Peyer's patch (tissue), 4 donors: ENCODE measurements around the gene ANP32B. TPM values are rescaled to one million over a fixed set of nuclear protein-coding genes. Genes with fewer than 3 reads are reported as not detected.
"Not testable (repeated sequence)": the region's sequence is repeated elsewhere in the genome, so short reads cannot be mapped to it uniquely, and the experiment has no call there.

Experiments
- DNase-seq, 3 donors: peaks; one replicate each; pipeline ENCODE4 v3.0.0-alpha.2; 2017 to 2019
- H3K27ac ChIP-seq, 4 donors: fragments of 200-600 bp; sonication (generic); one replicate each; pipeline ENCODE4 v1.5.1; 2016 to 2019
- H3K27me3 ChIP-seq, 2 donors: fragments of 200-600 bp; sonication (generic); one replicate each; pipeline ENCODE4 v1.5.1; 2019
- H3K36me3 ChIP-seq, 3 donors: fragments of 200-600 bp; sonication (generic); one replicate each; pipeline ENCODE4 v1.5.1; 2016 to 2019
- H3K4me1 ChIP-seq, 4 donors: fragments of 200-600 bp; sonication (generic); one replicate each; pipeline ENCODE4 v1.5.1; 2016 to 2019
- H3K4me3 ChIP-seq, 4 donors: fragments of 200-600 bp; sonication (generic); 1 replicate in 3 of 4; 2 replicates in 1 of 4; pipeline ENCODE4 v1.5.1; 2016 to 2019; ENCODE audit warnings: mild to moderate bottlenecking in 1 of 4
- H3K9me3 ChIP-seq, 4 donors: fragments of 200-600 bp; sonication (generic); one replicate each; pipeline ENCODE4 v1.5.1; 2016 to 2019; ENCODE audit warnings: mild to moderate bottlenecking in 1 of 4
- CTCF ChIP-seq, 6 experiments: fragments of 450-650 bp in 4 of 6; fragments of 200-600 bp in 2 of 6; sonication (generic) in 1 of 6; IDR thresholded peaks; one replicate each; pipeline ENCODE4 v1.5.1; 2017 to 2019; ENCODE audit warnings: antibody characterized with exemption in 6 of 6, mild to moderate bottlenecking in 3 of 6, moderate library complexity in 1 of 6
- POLR2A ChIP-seq, 2 donors: fragments of 450-650 bp; IDR thresholded peaks; one replicate each; pipeline ENCODE4 v1.5.1; 2017; ENCODE audit warnings: antibody characterized with exemption in 2 of 2, mild to moderate bottlenecking in 2 of 2, moderate library complexity in 2 of 2
- total RNA-seq, 4 donors: library from RNA; depleted of rRNA; stranded (reverse); fragments of >200 nt; gene quantifications; one replicate each; pipeline ENCODE4 v1.1.0, GENCODE V29; 2016

Gene ANP32B
- total RNA-seq, 4 donors from 2014 or later: 25.4 to 57.8 (median 36.6) TPM

- no peak for DNase-seq
- Histone ChIP-seq H3K27me3 (no peaks in the 10 kb centered on the region), H3K27ac (no peak overlapping the region), H3K4me3 (no peak overlapping the region), H3K9me3 (no peaks in the 10 kb centered on the region), H3K4me1 (peaks cover 0 to 45% (median 11%) of the 10 kb centered on the region in 4 donors), H3K36me3 (peaks cover 0 to 20% (median 0%) of the 10 kb centered on the region in 3 donors)
- TF ChIP-seq CTCF (IDR thresholded peaks at IDR 0.05) (no peak), POLR2A (IDR thresholded peaks at IDR 0.05) (no peak)
Observed at GRCh38 chr9:97992219-97992618, 9.1 kb downstream of the ANP32B start.

GRCh38 chr9:97993000-97993399, 9.9 kb downstream of the ANP32B start:
- no peak for TF ChIP-seq POLR2A (IDR thresholded peaks at IDR 0.05)
- TF ChIP-seq CTCF (IDR thresholded peaks at IDR 0.05): no peak
- no peak for DNase-seq
- Histone ChIP-seq H3K36me3 (peaks cover 0 to 24% (median 0%) of the 10 kb centered on the region in 3 donors), H3K27ac (no peak overlapping the region), H3K9me3 (no peaks in the 10 kb centered on the region), H3K4me3 (no peak overlapping the region), H3K27me3 (no peaks in the 10 kb centered on the region), H3K4me1 (peaks cover 0 to 41% (median 9%) of the 10 kb centered on the region in 4 donors)

GRCh38 chr9:97994703-97995102, 11.6 kb downstream of the ANP32B start:
- H3K4me3 ChIP-seq: no peak overlapping the region
- H3K27me3 ChIP-seq: no peaks in the 10 kb centered on the region
- peaks cover 0 to 40% (median 9%) of the 10 kb centered on the region in 4 donors for H3K4me1 ChIP-seq
- no peaks in the 10 kb centered on the region for H3K9me3 ChIP-seq
- DNase-seq: no peak
- H3K27ac ChIP-seq: no peak overlapping the region
- peaks cover 0 to 33% (median 0%) of the 10 kb centered on the region in 3 donors for H3K36me3 ChIP-seq
- TF ChIP-seq CTCF (IDR thresholded peaks at IDR 0.05): no peak
- no peak for TF ChIP-seq POLR2A (IDR thresholded peaks at IDR 0.05)

DNA sequence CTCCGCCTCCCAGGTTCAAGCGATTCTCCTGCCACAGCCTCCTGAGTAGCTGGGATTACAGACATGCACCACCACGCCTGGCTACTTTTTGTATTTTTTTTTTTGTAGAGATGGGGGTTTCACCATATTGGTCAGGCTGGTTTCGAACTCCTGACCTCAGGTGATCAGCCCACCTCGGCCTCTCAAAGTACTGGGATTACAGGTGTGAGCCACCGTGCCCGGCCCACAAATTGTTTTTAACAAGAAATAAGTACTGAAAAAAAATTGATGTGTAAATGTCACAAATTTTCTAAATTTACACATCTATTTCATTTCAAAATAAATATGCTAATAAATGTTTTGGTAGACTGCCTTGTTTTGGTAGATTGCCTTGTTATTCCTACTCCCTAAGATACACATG, 13.5 kb downstream of the ANP32B start:
- H3K36me3 ChIP-seq: peaks cover 0 to 52% (median 0%) of the 10 kb centered on the region in 3 donors

DNA sequence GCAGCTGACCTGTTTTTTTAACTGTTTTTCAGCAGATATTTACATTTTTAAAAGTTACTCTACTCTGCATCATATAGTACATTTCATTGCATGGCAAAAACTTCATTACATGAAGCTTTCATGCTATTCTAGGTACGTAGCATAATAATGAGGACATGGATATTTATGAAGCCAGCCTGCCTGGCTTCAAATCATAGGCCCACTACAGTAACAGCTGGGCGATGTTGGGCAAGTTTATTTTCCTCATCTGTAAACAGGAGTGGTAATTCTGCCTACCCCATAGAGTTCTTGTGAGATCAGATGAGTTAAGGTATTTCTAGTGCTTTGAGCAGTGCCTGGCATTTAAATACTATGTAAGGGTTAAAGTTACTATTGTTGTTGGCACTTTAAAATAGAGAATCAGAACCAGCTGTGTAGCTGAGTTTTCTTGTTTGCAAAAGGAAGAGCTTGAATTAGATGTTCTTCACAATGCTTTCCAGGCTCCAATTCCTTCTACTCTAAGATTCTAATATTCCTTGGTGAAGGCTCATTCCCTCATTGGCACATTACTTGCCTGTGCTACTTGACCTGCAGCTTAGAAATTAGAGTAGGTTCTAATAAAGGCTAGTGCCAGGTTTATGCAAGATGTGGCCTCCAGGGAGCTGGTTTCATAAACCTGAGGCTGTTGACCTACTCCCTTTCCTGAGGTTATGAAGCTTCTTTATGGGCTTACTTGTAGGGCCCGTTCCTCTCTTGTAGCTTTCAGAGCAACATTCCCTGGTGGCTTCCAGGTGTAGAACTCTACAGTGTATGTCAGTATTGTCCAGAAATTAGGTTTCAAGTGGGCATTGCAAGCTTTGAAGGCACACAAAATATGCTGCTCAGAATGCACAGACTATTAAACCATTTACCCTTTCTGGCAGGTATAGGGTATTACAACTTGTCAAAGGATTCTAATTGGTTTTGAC, 14.5 kb downstream of the ANP32B start:
- TF ChIP-seq POLR2A (IDR thresholded peaks at IDR 0.05): no peak
- TF ChIP-seq CTCF (IDR thresholded peaks at IDR 0.05): no peak
- no peaks in the 10 kb centered on the region for H3K27me3 ChIP-seq
- H3K27ac ChIP-seq: no peak overlapping the region
- peaks cover 0 to 17% (median 7%) of the 10 kb centered on the region in 4 donors for H3K4me1 ChIP-seq
- H3K36me3 ChIP-seq: peaks cover 0 to 62% (median 0%) of the 10 kb centered on the region in 3 donors
- H3K4me3 ChIP-seq: no peak overlapping the region
- DNase-seq: no peak
- no peaks in the 10 kb centered on the region for H3K9me3 ChIP-seq

More for the DNA sequence above, 13.5 kb downstream of the ANP32B start:
- H3K4me3 ChIP-seq, H3K9me3 ChIP-seq, H3K27me3 ChIP-seq, DNase-seq, H3K27ac ChIP-seq: not testable (repeated sequence)
- peaks cover 0 to 26% (median 9%) of the 10 kb centered on the region in 4 donors for H3K4me1 ChIP-seq

DNA sequence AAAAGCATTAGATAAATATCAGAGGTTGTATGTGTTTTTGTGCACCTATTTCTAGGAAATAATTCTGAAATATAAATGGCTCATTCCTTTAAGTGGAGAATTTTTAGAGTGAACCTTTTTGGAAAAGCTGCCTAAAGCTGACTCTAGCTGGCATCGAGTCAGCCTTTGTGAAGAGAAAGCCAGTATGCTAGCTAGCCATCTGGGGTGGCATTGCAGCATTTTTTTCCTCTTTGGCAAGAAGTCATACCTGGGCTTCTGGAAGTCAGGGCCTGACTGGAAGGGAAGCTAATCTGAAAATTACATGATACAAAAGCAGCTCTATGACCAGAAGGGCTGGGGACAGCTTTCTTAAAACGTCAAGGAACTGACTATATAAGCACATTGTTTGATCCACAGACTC, 19.7 kb downstream of the ANP32B start:
- Histone ChIP-seq H3K27me3 (no peaks in the 10 kb centered on the region), H3K4me1 (no peaks in the 10 kb centered on the region), H3K36me3 (peaks cover 0 to 86% (median 0%) of the 10 kb centered on the region in 3 donors), H3K27ac (no peak overlapping the region), H3K4me3 (no peak overlapping the region), H3K9me3 (no peaks in the 10 kb centered on the region)
- DNase-seq: no peak
- no peak for TF ChIP-seq POLR2A (IDR thresholded peaks at IDR 0.05)
- TF ChIP-seq CTCF (IDR thresholded peaks at IDR 0.05): no peak
